Mucosa of stomach (tissue), 1 donor: Measurements from ENCODE around the gene LRP3.
"Not testable (repeated sequence)": the region's sequence is repeated elsewhere in the genome, so short reads cannot be mapped to it uniquely, and the experiment has no call there.

ENCODE experiments used
- H3K27me3 ChIP-seq: one replicate; pipeline ENCODE4 v1.7.0; 2013; ENCODE audit warnings: mild to moderate bottlenecking, low read length; ENCODE audit not compliant: control insufficient read depth, insufficient read depth
- H3K36me3 ChIP-seq: one replicate; pipeline ENCODE4 v1.7.0; 2013; ENCODE audit warnings: low read length; ENCODE audit not compliant: control insufficient read depth, insufficient read depth
- H3K4me1 ChIP-seq: one replicate; pipeline ENCODE4 v1.7.0; 2013; ENCODE audit warnings: mild to moderate bottlenecking, low read length; ENCODE audit not compliant: control insufficient read depth, insufficient read depth
- H3K4me3 ChIP-seq: one replicate; pipeline ENCODE4 v1.7.0; 2013; ENCODE audit warnings: low read length
- H3K9ac ChIP-seq: one replicate; pipeline ENCODE4 v1.7.0; 2013; ENCODE audit warnings: mild to moderate bottlenecking, low read length, moderate library complexity
- H3K9me3 ChIP-seq: one replicate; pipeline ENCODE4 v1.7.0; 2013; ENCODE audit warnings: mild to moderate bottlenecking, low read length, moderate library complexity; ENCODE audit not compliant: control insufficient read depth
- donor health status: Pancreatic carcinoma.

Gene LRP3

DNA sequence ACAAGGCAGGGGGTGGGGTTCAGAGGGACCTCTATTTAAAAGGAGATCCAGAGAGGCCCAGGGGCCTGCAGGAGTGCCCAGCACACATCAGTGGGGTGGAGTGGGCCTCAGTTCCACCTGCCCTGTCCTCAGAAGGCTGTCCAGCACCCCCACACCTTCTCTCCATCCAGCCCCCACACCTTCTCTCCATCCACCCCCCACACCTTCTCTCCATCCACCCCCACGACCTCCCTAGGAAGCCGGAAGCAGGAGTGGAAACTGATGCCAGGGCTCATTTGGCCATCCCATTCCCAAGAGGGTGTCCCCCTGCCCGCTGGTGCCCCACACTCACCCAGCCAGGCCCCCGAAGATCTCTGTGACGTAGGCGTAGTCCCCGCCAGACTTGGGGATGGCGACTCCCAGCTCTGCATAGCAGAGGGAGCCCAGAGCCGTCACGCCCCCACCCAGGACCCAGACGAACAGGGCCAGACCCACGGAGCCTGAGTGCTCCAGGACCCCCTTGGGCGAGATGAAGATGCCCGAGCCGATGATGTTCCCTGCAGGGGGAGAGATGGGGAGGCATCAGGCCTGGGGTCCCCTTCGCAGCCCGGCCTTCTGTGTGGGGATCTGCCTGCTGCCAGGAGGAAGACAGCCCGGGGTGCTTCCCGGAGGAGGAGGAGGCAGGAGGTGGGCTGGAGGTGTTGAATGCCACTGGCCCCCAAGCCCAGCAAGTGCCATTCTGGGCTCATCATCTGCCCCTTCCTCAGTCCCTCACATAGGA is 21.5 kb downstream of the LRP3 start:
- no peak overlapping the region for H3K9ac ChIP-seq
- no peaks in the 10 kb centered on the region for H3K36me3 ChIP-seq
- H3K9me3 ChIP-seq: no peaks in the 10 kb centered on the region
- no peak overlapping the region for H3K4me3 ChIP-seq
- no peaks in the 10 kb centered on the region for H3K4me1 ChIP-seq
- peaks cover 10% of the 10 kb centered on the region for H3K27me3 ChIP-seq

DNA sequence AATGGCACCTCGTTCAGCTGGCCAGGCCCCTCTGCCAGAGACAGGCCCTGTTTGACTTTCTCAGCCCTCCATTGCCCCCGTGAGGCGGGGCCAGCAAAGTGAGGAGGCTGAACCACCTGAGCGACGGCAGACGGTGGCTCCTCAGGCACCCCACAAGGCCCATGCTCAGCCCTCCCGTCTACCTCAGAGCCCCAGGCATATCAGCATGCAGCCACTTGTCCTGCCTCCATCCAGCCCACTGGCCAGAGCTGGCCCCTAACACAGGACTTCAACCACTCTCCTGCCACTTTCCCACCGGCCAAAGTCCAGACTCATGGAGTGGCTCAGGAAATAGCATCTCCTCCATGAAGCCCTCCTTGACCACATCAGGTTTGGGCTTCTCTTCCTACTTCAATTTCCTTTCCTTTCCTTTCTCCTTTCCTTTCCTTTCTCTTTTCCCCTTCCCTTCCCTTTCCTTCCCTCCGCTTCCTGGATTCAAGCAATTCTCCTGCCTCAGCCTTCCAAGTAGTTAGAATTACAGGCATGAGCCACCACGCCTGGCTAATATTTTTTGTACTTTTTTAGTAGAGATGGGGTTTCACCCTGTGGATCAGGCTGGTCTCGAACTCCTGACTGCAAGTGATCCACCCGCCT is 22.2 kb downstream of the LRP3 start:
- Histone ChIP-seq H3K9me3 (no peaks in the 10 kb centered on the region), H3K9ac (no peak overlapping the region), H3K36me3 (no peaks in the 10 kb centered on the region), H3K27me3 (peaks cover 11% of the 10 kb centered on the region), H3K4me1 (no peaks in the 10 kb centered on the region), H3K4me3 (no peak overlapping the region)

GRCh38 chr19:33217881-33218280 is 23.8 kb downstream of the LRP3 start:
- H3K9ac ChIP-seq: no peak overlapping the region
- H3K36me3 ChIP-seq: no peaks in the 10 kb centered on the region
- H3K9me3 ChIP-seq: no peaks in the 10 kb centered on the region
- H3K4me1 ChIP-seq: no peaks in the 10 kb centered on the region
- H3K4me3 ChIP-seq: no peak overlapping the region
- H3K27me3 ChIP-seq: peaks cover 17% of the 10 kb centered on the region

- Histone ChIP-seq H3K9ac (no peak overlapping the region), H3K27me3 (peaks cover 26% of the 10 kb centered on the region), H3K4me1 (no peaks in the 10 kb centered on the region), H3K9me3 (no peaks in the 10 kb centered on the region), H3K36me3 (no peaks in the 10 kb centered on the region), H3K4me3 (no peak overlapping the region)
These were observed 25.2 kb downstream of the LRP3 start for GRCh38 chr19:33219261-33219815.

- Histone ChIP-seq H3K36me3 (no peaks in the 10 kb centered on the region), H3K9me3 (no peaks in the 10 kb centered on the region), H3K4me3 (no peak overlapping the region), H3K4me1 (no peaks in the 10 kb centered on the region), H3K9ac (no peak overlapping the region), H3K27me3 (peaks cover 34% of the 10 kb centered on the region)
These were observed 26.0 kb downstream of the LRP3 start for GRCh38 chr19:33220115-33220514.

- Histone ChIP-seq H3K4me3 (no peak overlapping the region), H3K9me3 (no peaks in the 10 kb centered on the region), H3K4me1 (no peaks in the 10 kb centered on the region), H3K9ac (no peak overlapping the region), H3K36me3 (no peaks in the 10 kb centered on the region), H3K27me3 (peaks cover 40% of the 10 kb centered on the region)
These were observed 26.6 kb downstream of the LRP3 start for GRCh38 chr19:33220735-33221134.

- H3K4me1 ChIP-seq: peaks cover 8% of the 10 kb centered on the region
- no peaks in the 10 kb centered on the region for H3K9me3 ChIP-seq
- H3K36me3 ChIP-seq: no peaks in the 10 kb centered on the region
- no peak overlapping the region for H3K9ac ChIP-seq
- H3K27me3 ChIP-seq: peaks cover 49% of the 10 kb centered on the region
- H3K4me3 ChIP-seq: no peak overlapping the region
These were observed 27.5 kb downstream of the LRP3 start for GRCh38 chr19:33221638-33222037.

DNA sequence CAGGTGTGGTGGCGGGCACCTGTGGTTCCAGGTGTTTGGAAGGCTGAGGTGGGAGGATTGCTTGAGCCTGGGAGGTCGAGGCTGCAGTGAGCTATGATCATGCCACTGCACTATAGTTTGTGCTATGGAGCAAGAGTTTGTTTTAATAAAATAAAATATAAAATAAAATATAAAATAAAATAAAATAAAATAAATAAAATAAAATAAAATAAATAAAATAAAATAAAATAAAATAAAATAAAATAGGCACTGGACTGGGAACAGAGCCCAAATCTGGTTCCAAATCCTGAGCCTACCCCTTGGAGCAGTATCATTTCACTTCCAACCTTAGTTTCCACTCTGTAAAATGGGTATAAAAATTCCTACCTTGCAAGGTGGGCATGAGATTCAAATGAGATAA is 28.1 kb downstream of the LRP3 start:
- H3K4me1 ChIP-seq, H3K9me3 ChIP-seq, H3K36me3 ChIP-seq, H3K4me3 ChIP-seq, H3K9ac ChIP-seq: not testable (repeated sequence)
- H3K27me3 ChIP-seq: peaks cover 54% of the 10 kb centered on the region

- Histone ChIP-seq H3K4me1 (peaks cover 8% of the 10 kb centered on the region), H3K36me3 (no peaks in the 10 kb centered on the region), H3K9me3 (peaks cover 4% of the 10 kb centered on the region), H3K4me3 (no peak overlapping the region), H3K27me3 (peaks cover 47% of the 10 kb centered on the region), H3K9ac (no peak overlapping the region)
These were observed 30.7 kb downstream of the LRP3 start for GRCh38 chr19:33224694-33225457.

- Histone ChIP-seq H3K4me3 (no peak within 1 kb of the TSS), H3K9ac (no peak within 1 kb of the TSS), H3K9me3 (peaks cover 4% of the 10 kb centered on the region), H3K27me3 (peaks cover 47% of the 10 kb centered on the region), H3K4me1 (peaks cover 8% of the 10 kb centered on the region), H3K36me3 (no peaks in the 10 kb centered on the region)
These were observed 31.4 kb downstream of the LRP3 start, which contains the start of gene SLC7A10 for GRCh38 chr19:33225458-33225926. Gene SLC7A10 (minus strand): TSS chr19:33225850. CDS start chr19:33225703, 147 bp downstream.

DNA sequence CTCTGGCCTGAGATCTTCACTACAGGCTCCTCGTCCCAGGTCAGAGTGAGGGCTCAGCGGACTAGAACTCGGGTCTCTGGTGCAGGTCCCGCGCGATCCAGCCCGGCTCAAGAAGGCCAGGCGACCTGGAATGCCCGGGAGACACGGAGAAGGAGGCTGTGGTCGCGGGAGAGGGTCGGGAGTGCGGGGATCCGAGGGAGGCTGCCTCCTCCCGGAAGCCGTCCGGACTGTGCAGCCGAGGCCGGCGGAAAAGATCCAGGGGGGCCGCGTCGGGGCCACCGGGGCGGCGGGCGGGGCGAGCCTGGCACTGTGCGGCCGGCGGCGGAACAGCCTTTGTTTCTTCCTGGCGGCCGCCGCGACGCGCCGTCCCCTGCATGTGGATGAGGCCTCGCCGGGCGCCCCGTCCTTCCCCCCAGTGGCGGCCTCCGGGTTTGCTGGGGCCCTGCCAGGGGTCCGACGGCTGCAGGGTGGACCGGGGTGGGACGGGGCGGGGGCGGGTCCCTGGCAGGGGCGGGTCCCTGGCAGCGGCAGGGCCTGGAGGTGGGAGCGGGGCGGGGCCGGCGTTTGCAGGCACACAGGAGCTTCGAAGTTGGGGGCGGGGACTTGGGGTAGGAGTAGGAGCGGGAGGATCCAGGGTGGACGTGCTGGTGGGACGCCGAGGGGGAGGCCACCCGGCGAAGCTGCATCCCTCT is 32.6 kb downstream of the LRP3 start:
- no peak overlapping the region for H3K9ac ChIP-seq
- H3K27me3 ChIP-seq: peaks cover 43% of the 10 kb centered on the region
- H3K9me3 ChIP-seq: peaks cover 4% of the 10 kb centered on the region
- H3K4me3 ChIP-seq: no peak overlapping the region
- H3K4me1 ChIP-seq: peaks cover 8% of the 10 kb centered on the region
- no peaks in the 10 kb centered on the region for H3K36me3 ChIP-seq
